A673 (cell line): ENCODE results near the gene GMDS. TPM values are rescaled to one million over a fixed set of nuclear protein-coding genes. Genes with fewer than 3 reads are reported as not detected.

Experiments used
- BruUV-seq: library from RNA; stranded (reverse); fragments of 400-500 nt; replicated peaks from 2 replicates; lab custom pipeline; 2021; lab: Mats Ljungman, UMichigan
- CTCF ChIA-PET: fragments of 300-600 bp; sonication (Branson Sonifier 250); formaldehyde crosslinking; loops from one replicate; lab custom pipeline; 2022; ENCODE audit warnings: antibody characterized with exemption; lab: Charles Lee
- POLR2A ChIA-PET: fragments of 300-600 bp; sonication (Branson Sonifier 250); formaldehyde crosslinking; loops from one replicate; lab custom pipeline; 2022; ENCODE audit warnings: antibody characterized with exemption; ENCODE audit not compliant: low non-redundant PET; lab: Charles Lee
- DNase-seq: peaks from one replicate; pipeline ENCODE4 v3.0.0-alpha.2; 2015; ENCODE audit warnings: low spot score
- H3K27ac ChIP-seq: fragments of 200-600 bp; sonication (generic); 2 replicates; pipeline ENCODE4 v1.5.1; 2016; ENCODE audit warnings: mixed run types, low read depth, mild to moderate bottlenecking, mixed read lengths, antibody characterized with exemption, low read length; ENCODE audit not compliant: poor library complexity, severe bottlenecking
- H3K27me3 ChIP-seq: fragments of 200-600 bp; sonication (generic); replicated peaks from 2 replicates; pipeline ENCODE4 v1.6.1; 2017; ENCODE audit warnings: mixed run types, low read depth, mild to moderate bottlenecking, mixed read lengths, antibody characterized with exemption, low read length; ENCODE audit not compliant: insufficient read depth, poor library complexity
- H3K36me3 ChIP-seq: fragments of 200-600 bp; sonication (generic); 2 replicates; pipeline ENCODE4 v1.6.1; 2016; ENCODE audit warnings: mixed run types, mild to moderate bottlenecking, mixed read lengths, antibody characterized with exemption, low read length; ENCODE audit not compliant: insufficient read depth, poor library complexity, severe bottlenecking
- H3K4me1 ChIP-seq: fragments of 200-600 bp; sonication (generic); 2 replicates; pipeline ENCODE4 v1.6.1; 2017; ENCODE audit warnings: mixed run types, mild to moderate bottlenecking, mixed read lengths, antibody characterized with exemption, low read length; ENCODE audit not compliant: insufficient read depth, poor library complexity, severe bottlenecking
- H3K4me3 ChIP-seq: fragments of 200-600 bp; sonication (generic); 2 replicates; pipeline ENCODE4 v1.5.1; 2016; ENCODE audit warnings: low read depth, mixed run types, mild to moderate bottlenecking, mixed read lengths, low read length; ENCODE audit not compliant: poor library complexity, severe bottlenecking
- H3K9me3 ChIP-seq: fragments of 200-600 bp; sonication (generic); 2 replicates; pipeline ENCODE4 v1.6.1; 2016; ENCODE audit warnings: mixed run types, low read depth, mild to moderate bottlenecking, mixed read lengths, antibody characterized with exemption, low read length; ENCODE audit not compliant: poor library complexity, severe bottlenecking
- CTCF ChIP-seq: fragments of 300-800, 200-600 bp; sonication (generic); conservative IDR thresholded peaks from 2 replicates; pipeline ENCODE4 v1.5.1; 2017; ENCODE audit warnings: low read depth, mild to moderate bottlenecking, antibody characterized with exemption, low read length, moderate library complexity, mixed read lengths
- EZH2 ChIP-seq: fragments of 200-600 bp; sonication (generic); IDR thresholded peaks from 2 replicates; pipeline ENCODE4 v1.6.1; 2017; ENCODE audit warnings: borderline replicate concordance, low read depth, mild to moderate bottlenecking, mixed read lengths, antibody characterized with exemption, low read length; ENCODE audit not compliant: poor library complexity, severe bottlenecking
- intact Hi-C: fragments of 100-400 bp; cut with micrococcal nuclease; formaldehyde crosslinking; loops from one replicate; pipeline ENCODE4 v1.10.0; 2022; ENCODE audit not compliant: unreplicated experiment
- total RNA-seq: library from RNA; stranded (reverse); gene quantifications from 2 replicates; pipeline ENCODE4 v1.2.3, GENCODE V29; 2021

The GMDS gene
- total RNA-seq, 1 experiment from 2014 or later: 15.2 TPM

GRCh38 chr6:1775441-1775840 lies 470.0 kb downstream of the GMDS start:
- H3K4me1 ChIP-seq: no peaks in the 10 kb centered on the region
- no peaks in the 10 kb centered on the region for H3K36me3 ChIP-seq
- no peak overlapping the region for H3K27ac ChIP-seq
- H3K4me3 ChIP-seq: no peak overlapping the region
- ChIA-PET POLR2A (no interaction called here), CTCF (no interaction called here)
- no peak for DNase-seq
- no peaks in the 10 kb centered on the region for H3K9me3 ChIP-seq
- BruUV-seq: no TSS peak
- H3K27me3 ChIP-seq: no peaks in the 10 kb centered on the region
- intact Hi-C loops: no loop called here
- TF ChIP-seq EZH2: no peak
- no peak for TF ChIP-seq CTCF

- intact Hi-C loops: no loop called here
- TF ChIP-seq EZH2 (no peak), CTCF (no peak)
- BruUV-seq: no TSS peak
Observed at GRCh38 chr6:1774226-1774915, 471.0 kb downstream of the GMDS start.

GRCh38 chr6:1773700-1774099 lies 471.7 kb downstream of the GMDS start:
- no peak for DNase-seq
- POLR2A ChIA-PET: no interaction called here
- BruUV-seq: no TSS peak
- CTCF ChIA-PET: no interaction called here
- TF ChIP-seq CTCF (no peak), EZH2 (no peak)
- Histone ChIP-seq H3K4me3 (no peak overlapping the region), H3K9me3 (no peaks in the 10 kb centered on the region), H3K27me3 (no peaks in the 10 kb centered on the region), H3K4me1 (no peaks in the 10 kb centered on the region), H3K36me3 (no peaks in the 10 kb centered on the region), H3K27ac (no peak overlapping the region)
- intact Hi-C loops: no loop called here

More at GRCh38 chr6:1774226-1774915, 471.0 kb downstream of the GMDS start:
- no peaks in the 10 kb centered on the region for H3K4me1 ChIP-seq
- ChIA-PET CTCF (no interaction called here), POLR2A (no interaction called here)
- no peaks in the 10 kb centered on the region for H3K36me3 ChIP-seq
- no peak for DNase-seq
- H3K9me3 ChIP-seq: no peaks in the 10 kb centered on the region
- H3K27me3 ChIP-seq: no peaks in the 10 kb centered on the region
- no peak overlapping the region for H3K27ac ChIP-seq
- no peak overlapping the region for H3K4me3 ChIP-seq
